GM21723 (cell line): ENCODE results near the gene MIEF1.
"Not testable (repeated sequence)": the region's sequence is repeated elsewhere in the genome, so short reads cannot be mapped to it uniquely, and the experiment has no call there.

Experiments
- ATAC-seq: cut with Tn5 transposase; IDR thresholded peaks from one replicate; pipeline ENCODE4 v1.9.1; 2021; ENCODE audit warnings: mild to moderate bottlenecking, moderate library complexity; ENCODE audit not compliant: unreplicated experiment

The MIEF1 gene

DNA sequence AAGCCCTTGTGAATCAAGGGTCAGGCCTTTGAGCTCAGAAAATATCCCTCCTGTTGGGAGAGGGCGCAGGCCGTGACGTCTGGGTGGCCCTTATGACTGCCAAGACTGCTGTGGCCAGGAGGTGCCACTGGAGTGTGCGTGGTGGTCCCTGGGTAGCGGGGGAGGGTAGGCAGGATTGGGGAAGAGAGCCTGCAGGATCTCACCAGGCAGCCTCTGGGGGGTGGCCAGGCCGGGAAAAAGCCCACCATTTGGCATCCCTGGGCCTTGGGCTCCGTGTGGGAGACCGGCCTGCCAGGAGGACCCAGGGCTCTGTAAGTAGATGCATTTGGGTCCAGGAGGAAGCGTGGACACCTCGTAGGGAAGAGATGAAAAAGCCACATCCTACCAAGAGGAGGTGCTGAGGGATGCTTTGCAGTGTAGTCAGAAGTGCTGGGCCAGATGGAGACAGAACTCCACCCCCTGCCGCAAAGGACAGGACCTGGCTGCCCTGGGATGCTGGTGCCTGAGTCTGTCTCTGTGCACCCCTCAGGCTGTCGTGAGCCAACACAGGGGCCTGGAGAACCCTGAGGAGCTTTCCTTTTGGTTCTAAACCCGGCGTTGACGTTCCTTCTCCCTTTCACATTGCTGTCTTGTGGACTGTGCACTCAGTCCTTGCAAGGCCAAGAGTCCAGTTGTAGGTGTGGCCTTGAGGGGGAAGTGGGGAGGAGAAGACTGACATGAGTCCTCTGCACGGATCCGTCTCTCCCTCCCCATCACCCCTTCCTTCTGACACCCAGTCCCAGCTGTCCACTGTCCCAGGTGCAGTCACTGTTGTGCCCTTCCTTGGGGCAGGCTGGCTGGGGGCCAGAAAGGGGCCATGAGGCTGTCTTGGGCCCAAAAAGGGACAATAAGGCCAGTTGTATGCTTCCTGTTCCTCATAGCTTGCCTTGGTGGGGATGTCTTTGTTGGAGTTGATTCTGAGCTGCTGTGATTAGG, 12.7 kb upstream of the MIEF1 start:
- peak; percentile 8 for ATAC-seq

DNA sequence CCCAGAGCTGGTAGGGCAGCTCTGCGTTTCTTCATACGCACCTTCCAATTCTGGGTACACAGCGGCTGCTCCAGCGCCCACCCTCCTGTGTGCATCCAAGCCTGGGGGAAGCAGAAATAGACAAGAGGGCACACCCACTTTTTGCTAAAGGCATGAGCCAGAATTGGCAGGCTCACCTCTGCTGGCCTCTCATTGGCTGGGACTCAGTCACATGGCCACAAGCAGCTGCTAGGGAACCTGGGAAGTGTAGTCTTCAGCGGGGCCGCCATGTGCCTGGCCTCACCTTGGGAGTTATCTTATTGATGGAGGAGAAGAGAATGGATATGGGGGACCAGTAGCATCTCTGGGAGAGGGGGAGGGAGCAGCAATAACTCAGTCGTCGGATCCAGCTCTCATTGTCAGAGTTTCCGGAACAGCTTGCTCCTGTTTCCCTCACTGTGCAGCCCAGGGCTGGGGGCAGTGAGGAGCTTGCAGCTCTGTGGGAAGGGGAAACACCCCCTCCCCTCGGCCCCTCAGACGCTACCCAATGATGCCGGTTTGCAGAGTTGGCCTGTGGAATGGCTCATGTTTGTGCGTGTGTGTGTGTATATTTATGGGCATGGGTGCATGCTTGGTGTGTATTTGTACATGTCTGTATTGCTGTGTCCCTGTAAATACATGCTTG, 11.8 kb upstream of the MIEF1 start:
- peak; percentile 90 for ATAC-seq

DNA sequence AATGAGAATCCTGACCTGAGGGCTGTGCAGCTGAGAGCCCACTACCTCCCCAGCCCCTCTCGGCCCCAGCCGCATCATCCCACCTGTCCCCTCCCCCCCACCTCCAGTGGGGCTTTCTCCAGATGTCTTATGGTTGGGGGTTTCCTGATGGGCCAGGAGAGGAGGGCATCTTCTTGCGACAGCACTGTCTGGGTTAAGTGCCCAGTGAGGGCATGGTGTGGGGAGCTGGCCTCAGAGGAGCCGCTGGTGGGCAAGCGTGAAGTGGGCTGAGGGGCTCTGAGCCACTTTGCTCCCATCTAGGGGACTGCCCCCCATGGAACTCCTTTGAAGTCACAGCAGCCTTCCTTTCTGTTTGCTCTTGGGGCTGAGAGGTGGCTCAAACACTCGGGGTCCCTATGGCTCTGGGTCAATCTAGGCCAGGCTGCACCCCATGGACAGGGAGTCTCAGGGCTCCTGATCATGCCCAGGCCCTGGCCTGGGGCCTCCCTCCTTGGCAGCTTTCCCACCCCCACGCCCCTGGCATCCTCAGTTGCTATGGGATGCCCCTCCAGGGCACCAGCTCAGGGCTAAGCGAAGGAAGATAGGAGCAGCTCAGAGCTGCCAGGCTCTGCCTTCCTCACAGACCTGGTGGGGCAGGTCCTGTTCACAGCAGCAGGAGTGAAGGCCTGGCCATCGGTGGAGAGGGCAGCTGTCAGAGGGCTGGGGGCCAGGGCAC, 11.0 kb upstream of the MIEF1 start:
- ATAC-seq: no peak

DNA sequence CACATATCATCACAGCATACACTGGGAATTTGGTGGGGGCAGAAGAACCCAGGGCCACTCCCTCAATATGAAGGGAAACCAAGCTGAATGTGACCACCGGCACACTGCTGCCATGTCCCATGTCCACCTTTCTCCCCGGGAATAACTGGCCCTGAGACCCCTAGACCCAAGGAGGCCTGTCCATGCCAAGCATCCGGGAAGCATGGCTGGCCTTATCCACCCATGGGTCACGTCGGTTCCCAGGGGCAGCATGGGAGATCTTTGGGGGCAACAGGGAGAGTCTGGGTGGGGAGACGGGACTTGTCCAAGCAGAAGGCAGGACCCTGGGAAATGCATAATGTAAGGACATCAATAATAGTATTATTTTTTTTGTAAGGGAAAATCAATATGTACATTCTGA, 10.4 kb upstream of the MIEF1 start:
- no peak for ATAC-seq

DNA sequence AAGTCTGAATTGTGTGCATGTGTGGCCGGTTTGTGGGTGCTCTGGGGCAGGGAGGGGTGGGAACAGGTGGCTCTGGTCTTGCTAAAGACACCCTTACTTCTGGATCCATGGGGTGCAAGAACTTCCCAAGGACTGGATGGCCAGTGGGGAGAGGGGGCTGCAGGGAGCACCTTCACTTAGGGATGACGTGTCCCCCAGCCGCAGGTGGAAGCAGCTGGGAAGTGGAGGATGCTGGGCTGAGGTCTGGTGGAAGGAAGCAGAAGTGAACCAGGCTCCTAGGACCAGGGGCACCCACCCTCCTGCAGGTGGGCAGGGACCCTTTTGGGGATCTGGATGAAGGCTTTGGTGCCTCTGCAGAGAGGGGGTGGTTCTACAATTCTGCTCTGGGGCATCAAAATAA, 9.9 kb upstream of the MIEF1 start:
- ATAC-seq: no peak

DNA sequence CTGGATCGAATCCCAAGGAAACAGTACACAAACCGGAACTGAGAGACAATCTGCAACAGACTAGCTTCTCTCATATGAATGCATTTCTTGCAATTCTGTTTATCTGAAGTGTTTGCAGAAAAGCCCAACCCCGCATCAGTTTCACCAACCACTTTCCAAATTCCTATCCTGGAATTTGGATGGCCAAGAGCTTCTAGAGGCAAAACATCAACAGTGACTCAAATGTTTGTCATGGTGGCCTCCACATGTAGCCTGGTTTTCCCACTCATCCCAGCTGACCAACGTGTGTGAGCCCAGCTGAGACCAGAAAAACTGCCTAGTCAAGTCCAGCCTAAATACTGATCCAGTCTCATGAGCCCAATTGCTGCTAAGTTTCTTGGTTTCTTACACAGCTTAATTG, 8.3 kb upstream of the MIEF1 start:
- ATAC-seq: no peak

DNA sequence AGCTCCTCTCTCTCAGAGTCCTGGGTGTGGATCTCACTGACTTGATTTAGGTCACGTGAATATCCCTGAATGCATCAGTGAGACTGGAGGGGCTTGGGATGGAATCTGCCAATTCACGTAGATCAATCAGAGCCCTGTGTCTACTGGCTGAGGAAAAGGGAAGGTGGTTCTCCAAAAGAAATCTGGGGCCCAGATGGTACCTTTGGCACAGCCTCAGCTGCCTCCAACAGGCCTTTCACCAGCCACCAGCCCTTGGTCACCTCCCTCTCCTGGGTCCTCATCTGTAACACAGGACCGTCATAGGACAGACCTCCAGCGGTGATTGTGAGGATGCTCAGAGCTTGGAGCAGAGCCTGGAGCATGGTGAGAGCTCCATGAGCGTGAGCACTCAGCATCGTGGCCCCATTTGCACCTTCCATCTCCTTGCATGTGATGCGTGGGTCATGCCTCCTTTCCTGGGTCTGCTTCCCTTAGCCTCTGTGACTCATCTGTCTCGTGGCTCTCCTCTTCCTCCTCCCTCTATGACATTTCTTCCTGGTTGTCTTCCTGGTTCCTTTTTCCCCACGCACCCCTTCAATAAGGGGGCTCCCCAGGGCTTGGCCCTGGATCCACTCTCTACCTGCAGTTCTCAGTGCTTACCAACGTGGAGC, 7.5 kb upstream of the MIEF1 start:
- no peak for ATAC-seq

DNA sequence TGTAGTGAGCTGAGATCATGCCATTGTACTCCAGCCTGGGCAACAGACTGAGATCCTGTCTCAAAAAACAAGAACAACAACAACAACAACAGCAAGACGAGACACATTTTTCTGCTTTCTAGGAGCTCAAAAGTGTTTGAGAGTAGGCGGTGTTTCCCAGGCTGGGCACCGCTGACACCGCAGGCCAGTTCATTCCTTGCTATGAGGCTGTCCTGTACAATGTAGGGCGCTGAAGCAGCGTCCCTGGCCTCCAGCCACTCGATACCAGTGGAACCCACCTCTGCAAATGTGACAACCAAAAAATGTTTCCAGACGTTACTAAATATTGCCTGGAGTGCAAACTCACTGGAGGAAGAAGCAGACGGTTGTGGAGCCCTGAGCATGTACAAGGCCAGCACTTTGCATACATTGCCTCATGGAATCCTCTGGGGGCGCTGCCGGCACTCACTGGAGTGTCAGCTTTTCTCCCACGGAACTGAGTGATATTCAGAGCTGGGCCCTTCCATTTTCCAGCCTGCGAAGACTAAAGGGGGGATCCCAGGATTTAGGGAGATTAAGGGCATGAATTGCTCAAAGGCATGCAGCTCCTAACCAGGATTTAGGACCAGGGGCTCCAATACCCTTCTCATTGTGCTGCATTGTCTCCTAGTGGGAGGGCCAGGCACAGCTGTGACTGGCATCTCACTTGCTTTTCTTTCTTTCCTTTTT, 5.8 kb upstream of the MIEF1 start:
- ATAC-seq: no peak

DNA sequence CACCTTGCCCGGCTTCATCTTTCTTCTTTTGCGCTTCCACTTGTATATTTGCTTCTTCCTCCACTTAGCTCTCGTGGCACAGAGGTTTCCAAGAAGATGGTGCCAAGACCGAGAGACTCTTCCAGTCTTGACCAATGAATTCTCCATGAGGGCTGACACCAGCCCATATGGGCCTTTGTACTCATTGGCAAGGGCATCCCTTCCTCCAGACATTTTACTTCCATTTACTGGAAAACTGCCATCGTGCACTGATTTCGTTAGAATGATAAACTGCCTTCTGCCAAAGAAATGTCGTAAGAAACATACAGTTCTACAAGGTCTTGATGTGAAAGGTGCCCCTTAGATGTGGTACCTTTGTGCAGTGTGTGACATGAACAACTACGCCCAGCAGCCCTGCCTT, 4.7 kb upstream of the MIEF1 start:
- no peak for ATAC-seq

DNA sequence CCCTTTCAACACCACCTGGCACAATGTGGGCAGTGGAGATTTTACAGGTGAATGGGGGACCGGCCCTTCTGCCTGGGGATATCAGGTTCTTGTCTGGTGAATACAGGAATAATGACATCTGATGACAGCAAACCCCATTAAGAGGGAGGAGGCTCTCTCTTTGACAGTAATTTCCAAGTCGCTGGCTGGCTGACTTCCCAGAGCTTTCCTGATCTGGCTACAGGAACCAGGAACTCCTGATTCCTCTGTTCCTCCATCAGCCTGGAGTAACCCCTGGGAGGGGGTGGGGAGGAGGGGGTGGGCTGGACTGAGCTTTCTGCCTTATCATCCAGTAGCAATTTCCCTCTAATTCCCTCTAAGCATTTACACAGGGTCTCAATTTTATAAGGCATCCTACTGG, 3.7 kb upstream of the MIEF1 start:
- no peak for ATAC-seq

DNA sequence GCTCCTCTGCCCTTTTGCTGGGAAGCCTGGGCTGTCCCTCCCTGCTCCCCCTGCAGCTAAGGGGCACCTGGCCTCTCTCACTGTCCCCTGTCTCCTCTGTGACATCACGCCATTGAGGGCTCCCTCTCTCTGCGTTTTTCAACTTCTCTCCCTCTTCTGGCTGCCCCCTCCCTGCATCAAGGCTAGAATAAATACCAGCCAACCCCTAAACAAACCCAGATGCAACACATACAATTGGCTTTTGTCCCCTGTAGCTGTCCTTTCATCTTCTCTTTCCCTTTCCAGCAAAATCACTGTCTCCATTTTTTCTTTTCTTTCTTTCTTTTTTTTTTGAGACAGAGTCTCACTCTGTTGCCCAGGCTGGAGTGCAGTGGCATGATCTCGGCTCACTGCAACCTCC, 3.3 kb upstream of the MIEF1 start:
- no peak for ATAC-seq

DNA sequence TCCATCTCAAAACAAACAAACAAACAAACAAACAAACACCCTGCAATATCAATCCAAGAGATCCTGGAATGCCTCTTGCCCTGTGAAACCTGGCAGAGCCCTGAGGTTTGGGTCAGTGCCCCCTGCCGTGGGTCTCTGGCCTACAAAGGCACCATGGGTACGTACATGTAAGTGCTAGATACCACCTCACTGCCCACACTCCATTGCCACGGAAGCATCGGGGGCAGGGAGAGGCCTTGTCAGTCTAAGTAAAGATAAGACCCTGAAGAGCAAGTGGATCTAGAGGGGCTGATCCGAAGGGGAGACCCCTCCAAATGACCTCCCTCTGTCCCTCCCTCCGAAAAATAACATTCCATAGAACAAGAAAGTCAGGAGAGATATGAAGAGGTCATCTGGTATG, 2.0 kb upstream of the MIEF1 start:
- ATAC-seq: no peak

DNA sequence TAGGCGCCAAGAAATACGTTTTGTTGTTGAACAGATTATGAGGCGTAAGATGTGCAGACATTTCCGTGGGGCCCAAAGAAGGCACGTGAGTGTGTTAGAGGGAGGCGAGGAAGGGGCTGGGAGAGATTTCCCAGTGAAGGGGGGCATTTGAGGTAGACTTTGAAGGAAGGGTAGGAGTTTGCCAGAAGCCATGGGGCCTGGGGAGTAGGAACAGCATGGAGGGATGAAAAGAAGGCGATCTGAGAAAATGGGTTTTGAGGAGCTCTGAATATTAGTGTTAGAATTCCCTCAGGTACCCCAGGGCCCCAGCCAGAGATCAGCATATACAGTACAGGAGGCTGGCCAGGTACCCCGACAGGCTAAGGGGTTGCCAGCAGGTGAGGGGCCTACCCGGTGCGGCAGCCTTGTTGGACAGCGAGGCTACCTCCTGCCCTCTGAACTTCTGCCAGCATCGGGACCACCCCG, 414 bp upstream of the MIEF1 start:
- no peak for ATAC-seq

DNA sequence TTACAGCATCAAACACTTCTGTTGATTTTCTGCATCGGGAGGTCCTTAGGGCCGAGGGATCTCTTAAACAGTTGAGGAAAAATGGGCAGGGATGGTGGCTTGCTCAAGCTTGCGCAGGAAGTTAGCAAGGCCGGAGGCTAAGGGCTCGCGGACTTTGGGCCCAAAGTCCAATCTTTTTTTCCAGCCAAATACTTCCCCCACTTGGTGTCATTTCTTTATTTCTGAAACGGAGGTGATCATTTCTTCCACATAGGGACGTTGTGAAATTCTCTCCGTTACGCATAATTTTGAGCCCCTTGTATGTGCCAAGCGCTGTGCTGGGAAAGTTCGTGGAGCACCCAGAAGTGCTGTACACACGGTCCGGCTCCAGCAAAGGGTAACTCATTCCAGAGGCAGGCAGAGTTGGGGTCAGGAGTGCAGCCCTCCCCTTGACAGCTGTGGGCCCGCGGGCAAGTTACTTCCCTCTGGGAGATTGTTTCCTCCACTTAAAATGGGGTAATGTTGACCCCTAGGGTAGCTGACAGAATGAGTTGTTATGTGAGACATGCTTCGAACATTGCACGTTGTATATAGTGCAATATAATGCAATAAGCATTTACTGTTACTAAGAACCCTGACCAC, 809 bp downstream of the MIEF1 start:
- ATAC-seq: no peak

DNA sequence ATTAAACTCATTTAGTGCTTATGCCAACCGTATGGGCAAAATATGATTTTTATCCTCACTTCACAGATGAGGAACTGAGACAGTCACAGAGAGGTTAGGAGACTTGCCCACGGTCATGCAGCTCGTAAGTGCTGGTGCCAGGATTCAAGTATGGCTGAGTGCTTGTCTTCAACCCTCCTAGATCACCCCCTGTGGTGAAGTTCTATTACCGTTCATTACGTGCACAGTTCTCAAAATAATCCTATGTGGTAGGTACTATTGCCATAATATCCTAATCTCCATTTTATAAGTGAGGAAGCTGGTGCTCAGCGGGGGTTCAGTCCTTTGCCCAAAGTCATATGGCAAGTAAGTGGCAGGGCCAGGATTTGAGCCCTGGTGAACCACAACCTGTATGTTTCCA, 1.5 kb downstream of the MIEF1 start:
- ATAC-seq: no peak

DNA sequence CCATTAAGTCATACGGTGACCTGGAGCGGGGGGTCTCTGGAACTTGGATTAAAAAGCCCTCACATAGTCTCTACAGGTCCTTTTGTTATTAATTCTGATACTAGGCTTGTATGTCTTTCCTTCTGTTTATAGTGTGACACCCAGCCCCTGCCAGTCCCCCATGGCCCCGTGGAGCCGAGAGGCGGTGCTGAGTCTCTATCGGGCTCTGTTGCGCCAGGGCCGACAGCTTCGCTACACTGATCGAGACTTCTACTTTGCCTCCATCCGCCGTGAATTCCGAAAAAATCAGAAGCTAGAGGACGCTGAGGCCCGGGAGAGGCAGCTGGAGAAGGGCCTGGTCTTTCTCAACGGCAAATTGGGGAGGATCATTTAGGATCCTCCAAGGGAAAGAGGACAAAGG, 2.0 kb downstream of the MIEF1 start:
- no peak for ATAC-seq

DNA sequence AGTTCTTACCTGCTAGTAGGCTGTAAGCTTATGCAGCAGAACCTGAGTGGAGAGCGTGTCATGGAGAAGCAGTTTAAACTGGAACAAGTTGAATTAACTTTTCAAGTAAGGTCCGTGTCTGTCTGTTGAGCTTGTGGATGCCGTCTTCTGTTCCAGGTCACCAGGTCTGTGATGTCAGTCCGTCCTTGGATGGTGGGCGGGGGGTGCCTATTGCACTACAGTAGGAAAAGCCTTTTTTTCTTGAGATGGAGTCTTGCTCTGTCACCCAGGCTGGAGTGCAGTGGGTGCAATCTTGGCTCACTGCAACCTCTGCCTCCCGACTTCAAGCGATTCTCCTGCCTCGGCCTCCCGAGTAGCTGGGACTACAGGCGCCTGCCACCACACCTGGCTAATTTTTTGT, 4.9 kb downstream of the MIEF1 start:
- not testable (repeated sequence) for ATAC-seq

DNA sequence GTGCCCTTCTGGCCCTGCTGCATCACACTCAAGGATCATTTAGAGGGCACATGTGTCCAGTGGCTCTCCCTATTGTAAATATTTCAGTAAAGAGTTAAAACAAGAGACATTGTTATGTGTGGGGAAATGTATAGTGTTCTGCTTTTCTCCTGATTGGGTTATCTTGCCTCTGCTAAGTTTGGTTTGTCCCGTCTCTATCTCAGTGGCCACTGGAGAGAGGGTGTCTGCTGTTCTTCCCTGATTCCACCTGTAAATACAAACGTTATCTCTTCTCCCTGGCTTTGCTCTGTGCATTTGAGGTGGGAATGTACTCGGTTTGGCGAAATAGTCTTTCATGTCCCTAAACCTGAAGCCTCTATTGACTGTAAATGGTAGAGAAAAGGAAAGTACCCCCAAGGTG, 6.3 kb downstream of the MIEF1 start:
- ATAC-seq: no peak

DNA sequence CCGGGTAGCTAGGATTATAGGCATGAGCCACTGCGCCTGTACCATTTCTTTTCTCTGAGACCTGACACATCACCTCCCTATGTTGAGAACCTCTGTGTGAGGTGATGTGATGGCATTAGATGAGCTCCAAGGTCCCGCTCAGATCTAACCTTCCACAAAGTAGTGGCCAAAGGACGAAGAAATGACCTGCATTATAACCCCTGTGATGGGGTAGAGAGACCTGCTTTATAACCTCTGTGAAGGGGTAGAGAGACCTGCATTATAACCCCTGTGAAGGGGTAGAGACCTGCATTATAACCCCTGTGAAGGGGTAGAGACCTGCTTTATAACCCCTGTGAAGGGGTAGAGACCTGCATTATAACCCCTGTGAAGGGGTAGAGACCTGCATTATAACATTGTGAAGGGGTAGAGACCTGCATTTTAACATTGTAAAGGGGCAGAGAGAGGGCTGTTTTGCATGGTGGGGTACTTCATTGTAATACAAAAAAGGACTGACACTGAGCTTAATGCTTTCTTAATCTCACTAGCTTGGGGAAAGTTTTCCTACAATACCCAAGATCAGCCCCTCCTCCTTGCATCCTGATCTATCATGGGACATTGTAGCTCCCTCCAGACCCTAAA, 8.5 kb downstream of the MIEF1 start:
- no peak for ATAC-seq

DNA sequence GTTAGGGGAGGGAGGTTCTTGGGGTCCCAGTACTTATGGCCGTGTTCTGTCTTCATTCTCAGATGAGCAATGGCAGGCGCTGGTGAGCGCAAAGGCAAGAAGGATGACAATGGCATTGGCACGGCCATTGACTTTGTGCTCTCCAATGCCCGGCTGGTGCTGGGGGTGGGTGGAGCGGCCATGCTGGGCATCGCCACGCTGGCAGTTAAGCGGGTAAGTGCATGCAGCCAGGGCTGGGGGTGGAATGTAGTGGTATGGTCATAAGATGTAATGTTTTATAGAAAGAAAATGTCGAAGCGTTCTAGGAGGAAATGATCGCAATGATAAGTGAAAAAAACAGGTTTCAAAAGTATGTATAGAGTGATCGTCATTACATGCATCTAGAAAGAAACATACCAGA, 9.1 kb downstream of the MIEF1 start:
- no peak for ATAC-seq
